Activated T-helper 1 cell treated with anti-CD3 and anti-CD28 coated beads, Interleukin-12 subunit alpha, Interleukin-12 subunit beta, Interleukin-2, Interleukin-4 antibody, amounts not matched to agents 30 ng/mL and 10 ng/mL and 1 ng/mL, durations not matched to agents 14 hours and 24 hours and 36 hours (primary cell): ENCODE measurements around the gene WDR87. TPM values are rescaled to one million over a fixed set of nuclear protein-coding genes. Genes with fewer than 3 reads are reported as not detected.
A peak's percentile ranks its signal among the peaks of the same experiment; 100 is the strongest.
"Not testable (repeated sequence)": the region's sequence is repeated elsewhere in the genome, so short reads cannot be mapped to it uniquely, and the experiment has no call there.

Experiments used
- DNase-seq: peaks from one replicate; pipeline ENCODE4 v3.0.0; 2021; ENCODE audit warnings: low spot score
- H3K27ac Mint-ChIP-seq: one replicate; pipeline ENCODE4 v1.8.0; 2021; ENCODE audit warnings: mild to moderate bottlenecking, mixed read lengths
- H3K27me3 Mint-ChIP-seq: one replicate; pipeline ENCODE4 v1.8.0; 2022; ENCODE audit warnings: mild to moderate bottlenecking, moderate library complexity, mixed read lengths; ENCODE audit not compliant: insufficient read depth
- H3K36me3 Mint-ChIP-seq: one replicate; pipeline ENCODE4 v1.8.0; 2021; ENCODE audit warnings: low read depth, mixed read lengths
- H3K4me1 Mint-ChIP-seq: one replicate; pipeline ENCODE4 v1.8.0; 2021; ENCODE audit warnings: low read depth, mixed read lengths
- H3K4me3 Mint-ChIP-seq: one replicate; pipeline ENCODE4 v1.8.0; 2021; ENCODE audit warnings: mild to moderate bottlenecking, moderate library complexity, mixed read lengths
- H3K9me3 Mint-ChIP-seq: one replicate; pipeline ENCODE4 v1.8.0; 2021; ENCODE audit warnings: mixed read lengths
- intact Hi-C: fragments of 100-400 bp; cut with micrococcal nuclease; formaldehyde crosslinking; loops from one replicate; pipeline ENCODE4 v1.15.1; 2024
- total RNA-seq: library from RNA; stranded (reverse); gene quantifications from 2 replicates; pipeline ENCODE4 v1.2.3, GENCODE V29; 2022

WDR87 gene
- total RNA-seq, 1 donor from 2014 or later: not detected

DNA sequence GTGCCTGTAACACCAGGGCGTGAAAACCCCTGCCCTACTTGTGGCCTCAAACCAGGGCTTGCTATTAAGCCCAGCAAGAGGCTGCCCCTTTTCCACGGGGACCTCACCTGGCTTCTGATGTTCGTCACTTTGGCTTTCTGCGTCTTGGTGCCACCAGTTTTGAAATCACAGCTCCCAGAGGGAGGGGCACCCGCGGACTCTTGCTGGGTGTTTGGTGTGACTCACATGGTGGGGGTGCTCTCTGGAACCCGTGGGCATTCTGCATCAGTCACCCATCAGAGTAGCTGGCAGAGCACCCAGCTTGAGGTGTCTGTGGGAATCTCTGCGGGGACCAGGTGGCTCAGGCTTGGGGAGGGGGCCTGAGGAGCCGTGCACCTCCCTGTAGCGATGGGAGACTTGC, 19.9 kb upstream of the WDR87 start:
- no peaks in the 10 kb centered on the region for H3K9me3 Mint-ChIP-seq
- H3K27me3 Mint-ChIP-seq: no peaks in the 10 kb centered on the region
- no peak overlapping the region for H3K4me3 Mint-ChIP-seq
- H3K36me3 Mint-ChIP-seq: no peaks in the 10 kb centered on the region
- no peak overlapping the region for H3K27ac Mint-ChIP-seq
- intact Hi-C loops: no loop called here
- DNase-seq: no peak
- no peaks in the 10 kb centered on the region for H3K4me1 Mint-ChIP-seq

DNA sequence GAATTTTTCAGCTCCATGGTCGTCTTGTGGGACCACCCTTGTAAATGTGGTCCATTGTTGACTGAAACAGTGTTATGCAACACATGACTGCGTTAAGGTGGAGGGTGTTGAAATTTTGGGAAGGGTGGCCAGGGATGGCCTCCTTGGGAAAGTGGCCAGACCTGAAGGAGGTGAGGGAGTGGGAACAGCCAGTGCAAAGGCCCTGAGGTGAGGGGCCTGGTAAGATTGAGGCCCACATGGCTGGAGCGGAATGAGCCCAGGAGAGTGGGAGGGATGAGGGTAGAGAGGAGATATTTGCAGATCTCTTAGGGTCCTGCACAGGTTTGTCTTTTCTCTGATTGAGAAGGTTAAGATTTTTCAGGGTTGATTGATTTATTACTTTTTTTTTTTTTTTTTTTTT, 18.8 kb upstream of the WDR87 start:
- intact Hi-C loops: no loop called here
- H3K4me3 Mint-ChIP-seq: no peak overlapping the region
- H3K4me1 Mint-ChIP-seq: no peaks in the 10 kb centered on the region
- H3K9me3 Mint-ChIP-seq: no peaks in the 10 kb centered on the region
- H3K36me3 Mint-ChIP-seq: no peaks in the 10 kb centered on the region
- H3K27me3 Mint-ChIP-seq: no peaks in the 10 kb centered on the region
- DNase-seq: no peak
- H3K27ac Mint-ChIP-seq: no peak overlapping the region

DNA sequence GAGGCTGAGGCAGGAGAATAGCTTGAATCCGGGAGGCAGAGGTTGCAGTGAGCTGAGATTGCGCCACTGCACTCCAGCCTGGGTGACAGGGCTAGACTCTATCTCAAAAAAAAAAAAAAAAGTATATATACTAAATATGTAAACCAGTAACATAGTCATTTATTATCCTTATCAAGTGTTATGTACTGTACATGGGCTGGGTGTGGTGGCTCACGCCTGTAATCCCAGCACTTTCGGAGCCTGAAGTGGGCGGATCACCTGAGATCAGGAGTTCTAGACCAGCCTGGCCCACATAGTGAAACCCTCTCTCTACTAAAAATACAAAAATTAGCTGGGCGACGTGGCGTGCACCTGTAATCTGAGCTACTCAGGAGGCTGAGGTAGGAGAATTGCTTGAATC, 18.2 kb upstream of the WDR87 start:
- H3K9me3 Mint-ChIP-seq, H3K27me3 Mint-ChIP-seq, H3K36me3 Mint-ChIP-seq, intact Hi-C loops, H3K4me3 Mint-ChIP-seq, DNase-seq, H3K4me1 Mint-ChIP-seq, H3K27ac Mint-ChIP-seq: not testable (repeated sequence)

DNA sequence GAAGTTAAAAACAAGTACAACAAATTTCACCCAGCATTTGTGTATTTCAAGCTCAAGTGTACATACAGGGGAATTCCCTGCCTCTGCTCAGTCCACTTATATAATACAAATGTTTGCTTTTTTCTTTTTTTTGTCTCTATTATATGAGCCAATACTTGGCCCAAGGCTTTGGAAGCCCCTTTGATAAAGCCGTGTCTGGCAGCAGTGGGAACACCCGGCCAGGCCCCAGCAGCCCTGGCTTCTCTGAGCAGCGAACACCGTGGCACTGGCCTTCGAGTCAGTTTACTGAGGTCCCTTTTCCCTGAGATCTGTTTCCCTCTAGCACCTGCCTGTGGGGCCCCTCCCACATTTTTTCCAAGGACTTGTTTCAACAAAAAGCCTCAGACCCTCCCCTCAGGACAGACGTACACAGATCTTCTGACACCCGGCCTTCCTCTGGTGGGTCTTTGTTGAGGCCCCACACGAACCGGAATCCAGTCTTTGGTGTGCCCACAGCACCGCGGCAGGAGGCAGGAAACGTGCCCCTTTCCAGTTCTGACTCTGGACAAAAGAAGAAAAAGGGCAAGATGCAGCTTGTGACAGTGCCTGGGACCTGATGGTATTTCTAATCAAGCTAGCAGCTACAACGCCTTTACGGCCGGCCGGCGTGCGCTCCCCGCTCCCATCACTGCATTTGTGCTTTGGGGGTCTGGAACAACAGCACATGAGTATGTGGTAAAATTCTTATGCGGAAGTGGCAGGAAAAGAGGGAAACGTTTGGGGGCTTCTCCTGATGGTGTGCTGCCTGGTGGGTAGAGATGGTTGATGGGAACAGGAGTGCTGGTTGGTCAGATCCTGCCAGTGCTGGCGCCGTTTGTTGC, 14.4 kb upstream of the WDR87 start:
- Mint-ChIP-seq H3K36me3 (peaks cover 4% of the 10 kb centered on the region), H3K27ac (no peak overlapping the region), H3K4me1 (no peaks in the 10 kb centered on the region), H3K27me3 (no peaks in the 10 kb centered on the region), H3K4me3 (no peak overlapping the region), H3K9me3 (no peaks in the 10 kb centered on the region)
- intact Hi-C loops: no loop called here
- no peak for DNase-seq

DNA sequence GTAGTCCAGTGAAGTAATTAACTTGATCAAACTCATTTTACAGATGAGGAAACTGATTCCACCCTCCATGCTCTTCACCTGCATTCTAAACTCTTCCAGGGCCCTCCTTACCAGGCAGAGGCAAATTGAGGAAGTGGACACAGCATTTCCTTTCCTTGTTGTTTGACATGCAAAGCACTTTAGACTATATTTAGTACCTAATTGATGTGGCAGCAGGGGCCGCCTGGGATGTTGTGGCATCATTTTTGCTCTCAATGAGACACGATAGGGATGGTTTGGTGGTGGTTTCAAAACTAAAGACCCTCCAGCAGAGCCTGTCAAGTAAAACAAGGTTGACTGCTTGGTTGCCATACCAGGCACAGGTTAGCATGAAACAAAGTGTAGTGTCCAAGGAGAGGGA, 8.5 kb upstream of the WDR87 start:
- H3K27ac Mint-ChIP-seq: no peak overlapping the region
- DNase-seq: no peak
- no peaks in the 10 kb centered on the region for H3K27me3 Mint-ChIP-seq
- H3K36me3 Mint-ChIP-seq: peaks cover 4% of the 10 kb centered on the region
- no peak overlapping the region for H3K4me3 Mint-ChIP-seq
- intact Hi-C loops: no loop called here
- peaks cover 9% of the 10 kb centered on the region for H3K4me1 Mint-ChIP-seq
- H3K9me3 Mint-ChIP-seq: no peaks in the 10 kb centered on the region

DNA sequence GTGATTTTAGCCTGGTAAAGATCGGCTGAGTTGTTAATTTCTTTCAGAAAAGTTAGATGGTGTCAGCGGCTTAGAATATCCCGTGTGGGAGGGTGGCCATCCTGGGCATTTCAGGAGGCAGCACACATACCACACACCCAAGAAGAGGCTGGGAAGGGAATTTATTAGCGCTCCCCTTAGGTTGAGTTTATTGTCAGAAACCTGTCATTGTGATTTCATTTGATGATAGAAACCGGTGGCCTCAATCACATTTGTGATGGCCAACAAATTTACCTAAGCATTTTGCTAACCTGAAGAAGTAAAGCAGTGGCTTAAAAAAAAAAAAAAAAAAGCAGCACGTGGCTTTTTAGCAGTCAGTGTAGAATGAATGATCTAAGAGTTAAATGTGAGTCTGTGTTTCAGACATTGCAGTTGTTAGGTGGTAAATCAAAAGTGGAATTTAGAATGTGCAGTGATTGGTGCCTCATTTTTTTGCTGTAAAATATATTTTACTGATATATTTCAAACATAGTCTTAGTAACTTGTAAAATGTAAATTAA, 3.3 kb upstream of the WDR87 start:
- intact Hi-C loops: loop anchor here (5.0 to 10.0 kb wide), 2 partner anchors 93 to 705 kb away; partner anchors contain the start of genes EIF3K and MAP4K1
- H3K4me1 Mint-ChIP-seq: peaks cover 22% of the 10 kb centered on the region
- DNase-seq: no peak
- H3K27me3 Mint-ChIP-seq: peaks cover 2% of the 10 kb centered on the region
- no peaks in the 10 kb centered on the region for H3K36me3 Mint-ChIP-seq
- H3K4me3 Mint-ChIP-seq: no peak overlapping the region
- no peak overlapping the region for H3K27ac Mint-ChIP-seq
- no peaks in the 10 kb centered on the region for H3K9me3 Mint-ChIP-seq

DNA sequence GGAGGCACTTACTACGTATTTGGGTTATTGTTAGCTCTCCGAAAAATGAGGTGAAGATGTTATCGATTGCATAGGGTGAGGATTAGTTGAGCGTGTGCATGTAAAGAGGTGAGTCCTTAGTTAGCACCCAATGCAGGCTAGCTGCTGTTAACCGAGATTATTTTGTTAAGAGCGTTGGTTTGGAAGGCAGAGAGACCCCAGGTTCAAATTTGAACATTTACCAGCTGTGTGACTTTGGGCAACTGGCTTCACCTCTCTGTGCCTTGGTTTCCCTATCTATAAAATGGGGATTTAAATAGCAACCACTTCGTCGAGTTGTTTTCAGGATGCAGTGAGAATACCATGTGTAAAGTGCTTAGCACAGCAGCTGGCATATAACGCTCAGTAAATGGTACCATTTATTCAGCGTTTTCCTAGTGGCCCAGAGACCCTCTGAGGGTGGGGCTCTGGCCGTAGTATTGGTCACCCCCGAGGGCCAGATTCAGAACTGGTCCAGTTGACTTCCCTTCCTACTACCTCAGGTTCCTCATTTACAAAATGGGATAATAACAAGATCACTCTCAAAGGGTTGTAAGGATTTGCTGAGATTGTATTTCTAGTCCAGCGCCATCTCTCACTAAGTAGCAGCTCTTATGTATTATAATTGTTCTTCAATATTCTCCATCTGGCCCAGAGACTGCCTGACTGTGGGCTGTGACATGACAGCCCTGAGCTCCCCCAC, 1.5 kb upstream of the WDR87 start:
- H3K27ac Mint-ChIP-seq: peak overlapping the region; percentile 47
- H3K4me1 Mint-ChIP-seq: peaks cover 21% of the 10 kb centered on the region
- no peaks in the 10 kb centered on the region for H3K9me3 Mint-ChIP-seq
- intact Hi-C loops: loop anchor here (1.0 to 10.0 kb wide), 13 partner anchors 94 to 991 kb away; partner anchors contain the start of genes EIF3K, MAP4K1, PSMD8 and ZFP30
- no peaks in the 10 kb centered on the region for H3K36me3 Mint-ChIP-seq
- peaks cover 2% of the 10 kb centered on the region for H3K27me3 Mint-ChIP-seq
- H3K4me3 Mint-ChIP-seq: peak overlapping the region; percentile 93
- no peak for DNase-seq

DNA sequence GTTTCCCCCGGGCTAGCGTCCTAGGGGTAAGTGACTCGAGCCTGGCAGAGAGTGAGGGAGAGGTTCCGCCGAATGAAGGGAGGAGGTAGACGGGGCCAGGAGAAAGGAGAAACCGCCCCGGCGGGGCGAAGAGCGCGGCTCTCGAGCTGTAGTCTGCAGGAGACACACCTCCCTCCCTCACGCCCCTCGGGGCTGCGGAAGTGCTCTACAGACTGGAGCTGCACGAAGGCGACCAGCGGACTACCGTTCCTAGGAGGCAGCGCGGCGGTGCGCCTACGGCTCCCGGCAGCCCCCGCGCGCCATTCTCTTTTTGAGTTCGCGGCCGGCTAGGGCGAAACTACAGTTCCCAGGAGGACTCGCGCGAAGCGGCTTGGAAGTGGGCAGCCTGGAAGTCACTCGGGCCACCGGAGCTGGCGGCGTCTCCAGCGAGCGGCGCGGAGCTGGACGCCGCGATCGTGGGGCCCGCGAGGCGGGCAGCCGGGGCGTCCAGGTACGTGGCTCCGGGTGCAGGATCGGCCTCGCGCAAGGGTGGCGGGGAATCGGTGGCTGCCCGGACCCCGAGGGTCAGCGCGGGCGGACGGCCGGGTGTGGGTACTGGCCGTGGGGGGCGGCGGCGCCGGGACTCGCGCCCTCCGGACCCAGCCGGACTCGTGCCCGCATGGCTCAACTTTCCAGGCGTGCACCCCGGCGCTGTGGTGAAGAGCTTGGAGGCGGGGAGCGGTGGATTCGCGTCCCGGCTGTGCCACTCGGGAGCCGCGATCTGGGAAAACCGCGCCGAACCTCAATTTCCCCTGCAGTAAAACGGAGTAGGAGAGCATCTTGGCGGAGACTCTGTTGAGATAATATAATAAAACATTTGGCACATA, 708 bp upstream of the WDR87 start, which contains the start of gene SIPA1L3:
SIPA1L3 (plus strand) TSS at position 340 of the 866 bp plus-strand sequence. CDS start 174,358 bp downstream, outside the sequence.
- DNase-seq: peak; percentile 91
- Mint-ChIP-seq H3K9me3 (no peaks in the 10 kb centered on the region), H3K27me3 (peaks cover 2% of the 10 kb centered on the region), H3K4me1 (peaks cover 17% of the 10 kb centered on the region), H3K4me3 (peak within 1 kb of the TSS; percentile 93), H3K27ac (peak within 1 kb of the TSS; percentile 68), H3K36me3 (no peaks in the 10 kb centered on the region)
- intact Hi-C loops: loop anchor here (1.0 to 10.0 kb wide), 14 partner anchors 95 to 990 kb away; partner anchors contain the start of genes EIF3K, MAP4K1, PSMD8 and YIF1B

DNA sequence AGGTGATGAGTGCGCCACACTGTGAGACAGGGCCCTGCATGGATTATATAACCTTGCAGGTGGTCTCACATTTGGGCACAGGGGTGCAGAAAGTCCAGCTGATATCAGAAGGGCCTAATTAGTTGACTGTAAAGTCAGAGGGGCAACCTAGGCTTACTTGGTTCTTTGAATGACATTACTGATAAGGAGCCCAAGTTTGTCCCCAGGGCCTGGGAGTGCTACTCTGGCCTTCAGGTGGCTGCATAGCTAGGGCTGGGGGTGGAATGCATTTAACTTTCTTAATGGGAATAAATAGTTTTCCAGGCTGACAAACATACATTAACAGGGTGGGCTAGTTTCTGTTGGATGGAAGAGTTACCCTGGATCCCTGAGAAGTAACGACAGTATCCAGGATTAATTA, 3.3 kb downstream of the WDR87 start:
- Mint-ChIP-seq H3K4me3 (no peak overlapping the region), H3K9me3 (no peaks in the 10 kb centered on the region), H3K4me1 (peaks cover 12% of the 10 kb centered on the region), H3K27ac (no peak overlapping the region), H3K36me3 (no peaks in the 10 kb centered on the region), H3K27me3 (peaks cover 2% of the 10 kb centered on the region)
- intact Hi-C loops: loop anchor here (2.0 to 10.0 kb wide), 2 partner anchors 240 to 712 kb away; partner anchors contain the start of genes EIF3K and MAP4K1
- DNase-seq: no peak

DNA sequence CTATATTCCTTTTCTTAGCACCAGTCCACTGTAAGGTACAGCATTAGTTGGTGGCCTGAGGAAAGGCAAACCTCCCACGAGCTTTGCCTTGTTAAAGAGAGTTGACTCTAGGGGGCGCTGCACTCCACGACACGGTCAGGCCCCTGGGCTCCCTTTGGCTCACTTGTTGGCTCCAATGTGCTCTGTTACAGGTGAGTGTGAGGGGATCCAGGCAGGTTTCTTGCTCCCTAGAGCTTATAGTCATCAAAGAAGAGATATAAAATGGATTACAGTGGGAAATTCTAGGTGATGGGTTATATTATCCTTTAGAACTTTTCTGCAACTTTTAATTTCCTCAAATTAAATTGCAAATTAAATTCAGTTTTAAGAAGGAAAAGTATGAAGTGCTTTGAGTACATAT, 3.7 kb downstream of the WDR87 start:
- H3K27ac Mint-ChIP-seq: no peak overlapping the region
- no peaks in the 10 kb centered on the region for H3K9me3 Mint-ChIP-seq
- DNase-seq: peak; percentile 65
- peaks cover 7% of the 10 kb centered on the region for H3K4me1 Mint-ChIP-seq
- H3K4me3 Mint-ChIP-seq: no peak overlapping the region
- peaks cover 2% of the 10 kb centered on the region for H3K27me3 Mint-ChIP-seq
- intact Hi-C loops: loop anchor here (1.0 to 10.0 kb wide), 5 partner anchors 193 to 712 kb away; partner anchors contain the start of genes CATSPERG, EIF3K, MAP4K1 and PPP1R14A
- H3K36me3 Mint-ChIP-seq: no peaks in the 10 kb centered on the region

DNA sequence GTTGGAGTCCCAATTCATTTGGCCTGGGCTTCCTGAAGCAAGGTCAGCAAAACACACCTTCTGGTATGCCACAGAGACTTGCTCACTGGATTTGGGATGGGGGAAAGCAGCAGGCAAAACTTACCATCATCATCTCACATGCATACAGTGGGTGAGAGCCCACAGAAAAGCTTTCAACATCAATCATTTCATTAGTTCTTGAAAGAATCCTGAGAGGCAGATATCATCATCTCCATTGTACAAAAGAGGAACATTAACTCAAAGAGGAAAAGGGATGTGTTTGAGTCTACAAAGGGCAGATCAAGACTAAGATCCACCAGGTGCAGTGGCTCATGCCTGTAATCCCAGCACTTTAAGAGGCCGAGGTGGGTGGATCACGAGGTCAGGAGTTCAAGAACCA, 6.4 kb downstream of the WDR87 start:
- Mint-ChIP-seq H3K9me3 (no peaks in the 10 kb centered on the region), H3K4me3 (no peak overlapping the region)

DNA sequence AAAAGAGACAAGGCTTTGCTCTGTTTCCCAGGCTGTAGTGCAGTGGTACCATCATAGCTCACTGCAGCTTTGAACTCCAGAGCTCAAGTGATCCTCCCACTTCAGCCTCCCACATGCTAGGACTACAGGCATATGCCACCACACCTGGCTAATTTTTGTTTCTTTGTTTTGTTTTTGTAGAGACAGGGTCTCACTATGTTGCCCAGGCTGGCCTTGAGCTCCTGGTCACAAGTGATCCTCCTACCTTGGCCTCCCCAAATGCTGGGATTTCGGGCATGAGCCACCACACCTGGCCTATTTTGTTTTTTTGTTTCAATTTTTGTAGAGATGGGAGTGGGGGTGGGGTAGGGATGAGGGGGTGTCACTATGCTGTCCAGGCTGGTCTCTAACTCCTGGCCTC, 6.9 kb downstream of the WDR87 start:
- Mint-ChIP-seq H3K9me3 (no peaks in the 10 kb centered on the region), H3K27me3 (no peaks in the 10 kb centered on the region), H3K4me1 (peaks cover 4% of the 10 kb centered on the region), H3K27ac (no peak overlapping the region), H3K4me3 (no peak overlapping the region), H3K36me3 (no peaks in the 10 kb centered on the region)
- DNase-seq: no peak
- intact Hi-C loops: loop anchor here (2.0 kb wide), 1 partner anchor 435 kb away; the partner anchor contains the start of gene CATSPERG

More for the DNA sequence above, 6.4 kb downstream of the WDR87 start:
- peaks cover 4% of the 10 kb centered on the region for H3K4me1 Mint-ChIP-seq
- H3K36me3 Mint-ChIP-seq: no peaks in the 10 kb centered on the region
- no peak overlapping the region for H3K27ac Mint-ChIP-seq
- DNase-seq: no peak
- no peaks in the 10 kb centered on the region for H3K27me3 Mint-ChIP-seq
- intact Hi-C loops: loop anchor here (2.0 to 10.0 kb wide), 2 partner anchors 435 to 715 kb away; partner anchors contain the start of genes CATSPERG, EIF3K and MAP4K1
